HG02623 (cell line): ENCODE measurements around the gene NME7.

ENCODE experiments used
- ATAC-seq: cut with Tn5 transposase; IDR thresholded peaks from one replicate; pipeline ENCODE4 v1.9.1; 2021; ENCODE audit warnings: moderate library complexity; ENCODE audit not compliant: unreplicated experiment

NME7 gene

DNA sequence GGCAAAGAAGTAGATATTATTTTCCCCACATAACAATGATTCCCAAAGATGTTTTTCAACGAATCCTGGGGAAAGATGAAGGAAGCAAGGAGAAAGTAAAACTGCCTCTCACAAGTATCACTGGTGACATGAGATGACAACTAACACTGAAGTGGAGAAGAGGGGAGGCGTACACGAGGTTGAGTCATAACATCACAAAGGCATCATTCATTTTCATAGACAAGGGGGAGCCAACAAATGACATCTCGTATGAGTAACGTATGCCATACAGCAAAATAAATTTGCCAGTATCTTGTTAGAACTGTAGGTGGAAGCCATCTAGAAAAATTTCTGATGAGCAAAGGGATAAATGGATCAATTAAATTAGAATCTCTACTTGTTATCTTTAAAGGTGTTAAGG lies 204.5 kb downstream of the NME7 start:
- no peak for ATAC-seq

- no peak for ATAC-seq
These were observed 206.0 kb downstream of the NME7 start for GRCh38 chr1:169161496-169162194.

DNA sequence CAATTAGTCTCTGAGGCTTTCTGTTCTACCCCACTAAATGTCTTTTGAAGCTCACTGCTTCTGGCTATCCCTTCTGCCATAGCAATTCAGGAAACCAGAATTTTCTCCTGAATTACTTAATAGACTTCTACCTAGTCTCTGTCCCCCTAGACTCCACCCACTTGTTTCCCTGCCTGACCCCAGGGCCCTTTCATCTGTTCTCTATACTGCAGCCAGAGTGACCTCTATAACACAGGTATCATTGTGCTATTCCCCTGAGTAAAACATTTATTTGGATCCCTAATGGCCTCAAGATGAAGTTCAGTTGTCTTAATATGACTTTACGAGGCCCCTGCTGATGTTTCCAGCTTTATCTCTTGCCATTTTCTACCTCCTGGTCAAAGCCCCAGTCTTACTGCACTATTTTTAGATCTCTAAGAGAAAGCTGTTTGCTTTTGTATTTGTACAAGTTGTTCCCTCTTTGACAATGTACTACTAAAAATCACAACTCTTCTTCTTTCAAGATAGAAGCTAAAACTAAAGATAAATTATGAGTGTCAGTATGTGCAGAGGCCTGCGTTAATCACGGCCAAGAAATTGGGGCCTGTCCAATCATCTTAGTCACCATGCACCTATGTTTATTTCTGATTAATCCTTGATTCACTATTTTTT lies 206.6 kb downstream of the NME7 start:
- no peak for ATAC-seq

- no peak for ATAC-seq
These were observed 211.0 kb downstream of the NME7 start for GRCh38 chr1:169156580-169156979.

DNA sequence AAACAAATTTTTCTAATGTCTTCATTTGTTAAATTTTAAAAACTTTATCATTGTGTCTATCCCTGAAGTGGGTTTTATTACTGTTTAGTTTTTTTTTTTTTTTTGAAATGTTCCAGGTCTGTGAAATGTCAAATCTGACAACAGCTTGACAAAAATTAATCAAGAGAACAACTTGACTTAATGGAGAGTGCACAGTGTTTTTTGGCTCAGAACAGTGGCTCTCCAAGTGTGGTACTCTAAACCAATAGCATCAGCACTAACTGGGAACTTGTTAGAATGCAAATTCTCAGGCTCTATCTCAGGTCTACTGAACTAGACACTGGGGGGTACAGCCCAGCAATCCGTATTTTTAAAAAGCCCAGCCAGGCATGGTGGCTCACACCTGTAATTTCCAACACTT lies 211.9 kb downstream of the NME7 start:
- no peak for ATAC-seq

GRCh38 chr1:169151338-169151837 lies 216.2 kb downstream of the NME7 start:
- ATAC-seq, result no peak

- ATAC-seq, result no peak
These were observed 216.8 kb downstream of the NME7 start for GRCh38 chr1:169150641-169151337.

DNA sequence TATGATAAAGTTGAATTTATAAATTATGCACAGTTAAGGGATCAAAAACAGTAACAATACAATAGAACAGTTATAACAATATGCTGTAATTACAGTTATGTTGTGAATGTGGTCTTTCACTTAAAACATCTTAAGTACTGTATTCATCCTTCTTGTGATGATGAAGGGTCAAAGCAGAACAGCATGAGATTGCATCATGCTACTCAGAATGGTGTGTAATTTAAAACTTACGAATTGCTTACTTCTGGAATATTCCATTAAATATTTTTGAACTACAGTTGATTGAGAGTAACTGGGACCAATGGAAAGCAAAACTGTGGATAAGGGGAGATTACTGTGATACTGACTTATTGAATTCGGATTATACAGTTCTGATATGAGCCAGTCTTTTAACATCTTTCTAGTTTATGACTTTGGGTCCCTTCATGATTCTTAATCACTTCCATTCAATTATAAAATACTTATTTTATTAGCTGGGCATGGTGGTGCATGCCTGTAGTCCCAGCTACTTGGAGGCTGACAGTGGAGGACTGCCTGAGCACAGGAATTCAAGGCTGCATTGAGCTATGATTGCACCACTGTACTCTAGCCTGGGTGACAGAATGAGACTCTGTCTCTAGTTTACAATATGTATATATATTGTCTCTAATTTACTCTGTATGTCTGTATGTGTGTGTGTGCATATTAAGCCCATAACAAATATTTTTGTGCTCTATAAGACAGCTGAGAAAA lies 217.9 kb downstream of the NME7 start:
- ATAC-seq, result no peak

- no peak for ATAC-seq
These were observed 218.9 kb downstream of the NME7 start for GRCh38 chr1:169148472-169149252.

DNA sequence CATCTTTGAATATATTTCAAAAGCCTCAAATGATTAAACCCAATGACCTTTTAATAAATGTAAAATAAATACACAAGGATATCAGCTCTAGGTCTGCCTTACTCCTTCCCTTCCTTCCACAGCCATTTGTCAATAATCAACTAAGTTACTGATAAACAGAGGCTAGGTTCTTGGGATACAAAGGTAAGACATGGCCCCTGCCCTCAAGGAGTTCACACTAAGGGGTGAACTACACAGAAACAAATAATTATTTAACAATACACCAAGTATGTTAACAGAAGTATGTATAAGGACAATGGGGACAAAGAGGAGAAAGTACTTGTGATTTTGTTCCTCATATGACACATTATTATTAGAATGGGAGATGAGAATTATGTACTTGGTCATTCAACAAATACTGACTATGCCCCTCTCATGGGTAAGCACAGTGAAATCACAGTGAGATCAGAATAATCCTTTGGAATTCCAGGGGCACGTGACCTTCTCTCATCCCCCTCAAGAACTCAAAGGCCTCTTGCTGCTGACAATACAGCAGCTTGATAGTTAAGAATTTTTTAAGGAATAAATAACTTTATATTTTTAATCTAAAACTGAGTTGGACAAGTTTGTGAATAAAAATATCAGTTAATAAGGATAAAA lies 220.9 kb downstream of the NME7 start:
- ATAC-seq, result no peak

- ATAC-seq, result no peak
These were observed 222.5 kb downstream of the NME7 start for GRCh38 chr1:169144941-169145626.

DNA sequence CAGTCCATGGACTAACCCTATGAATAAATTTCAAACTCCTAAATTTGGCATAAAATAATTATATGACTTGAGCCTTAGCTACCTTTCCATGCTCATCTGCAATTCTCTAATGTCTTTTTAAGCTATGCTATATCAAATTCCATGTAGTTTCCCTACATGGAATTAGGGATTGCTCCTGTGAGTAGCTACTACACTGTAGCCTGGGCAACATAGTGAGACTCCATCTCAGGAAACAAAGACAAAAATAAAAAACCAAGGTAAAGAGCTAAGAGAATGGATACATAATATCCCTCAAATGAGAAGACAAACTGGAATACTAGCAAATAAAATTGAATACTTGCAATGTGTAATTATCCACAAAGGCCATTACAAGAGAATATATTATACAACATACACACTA lies 223.6 kb downstream of the NME7 start:
- no peak for ATAC-seq

- no peak for ATAC-seq
These were observed 224.3 kb downstream of the NME7 start for GRCh38 chr1:169143346-169143745.

DNA sequence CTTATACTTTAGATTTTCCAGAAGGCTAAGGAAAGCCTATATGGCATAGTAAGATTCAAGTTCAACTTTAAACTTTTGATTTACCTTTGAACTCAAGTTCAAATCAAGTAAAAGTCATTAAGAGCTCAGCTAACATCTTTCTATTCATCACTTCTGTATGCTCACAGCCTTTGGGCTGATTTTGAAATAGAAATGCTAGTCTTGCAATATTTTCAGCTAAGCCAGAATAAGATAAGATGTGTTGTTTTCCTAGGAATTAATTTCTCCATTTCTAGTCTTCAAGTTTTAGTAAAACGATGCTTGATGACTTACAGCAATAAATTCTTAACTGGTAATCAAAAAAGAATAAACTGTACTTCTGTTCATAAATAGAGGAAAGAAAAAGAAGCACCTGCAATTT lies 225.5 kb downstream of the NME7 start:
- ATAC-seq, result no peak

DNA sequence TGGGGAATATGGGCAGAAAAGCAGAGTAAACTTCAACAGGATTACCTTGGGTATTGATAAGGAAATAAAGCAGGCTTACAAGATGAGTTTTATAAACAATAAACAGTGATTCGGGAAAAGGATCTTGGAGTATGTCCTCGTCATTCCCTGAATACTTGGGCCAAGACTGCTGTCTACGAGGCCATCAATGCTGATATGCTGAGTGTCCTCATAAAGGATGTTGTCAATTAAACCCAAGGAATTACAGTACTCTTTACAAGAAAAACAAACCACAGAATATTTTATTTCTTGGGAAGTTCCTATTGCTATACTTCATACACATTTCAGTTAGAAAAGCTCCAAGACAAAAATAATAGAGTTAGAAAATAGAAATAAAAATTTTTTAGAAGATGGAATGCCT lies 226.2 kb downstream of the NME7 start:
- ATAC-seq, result no peak

DNA sequence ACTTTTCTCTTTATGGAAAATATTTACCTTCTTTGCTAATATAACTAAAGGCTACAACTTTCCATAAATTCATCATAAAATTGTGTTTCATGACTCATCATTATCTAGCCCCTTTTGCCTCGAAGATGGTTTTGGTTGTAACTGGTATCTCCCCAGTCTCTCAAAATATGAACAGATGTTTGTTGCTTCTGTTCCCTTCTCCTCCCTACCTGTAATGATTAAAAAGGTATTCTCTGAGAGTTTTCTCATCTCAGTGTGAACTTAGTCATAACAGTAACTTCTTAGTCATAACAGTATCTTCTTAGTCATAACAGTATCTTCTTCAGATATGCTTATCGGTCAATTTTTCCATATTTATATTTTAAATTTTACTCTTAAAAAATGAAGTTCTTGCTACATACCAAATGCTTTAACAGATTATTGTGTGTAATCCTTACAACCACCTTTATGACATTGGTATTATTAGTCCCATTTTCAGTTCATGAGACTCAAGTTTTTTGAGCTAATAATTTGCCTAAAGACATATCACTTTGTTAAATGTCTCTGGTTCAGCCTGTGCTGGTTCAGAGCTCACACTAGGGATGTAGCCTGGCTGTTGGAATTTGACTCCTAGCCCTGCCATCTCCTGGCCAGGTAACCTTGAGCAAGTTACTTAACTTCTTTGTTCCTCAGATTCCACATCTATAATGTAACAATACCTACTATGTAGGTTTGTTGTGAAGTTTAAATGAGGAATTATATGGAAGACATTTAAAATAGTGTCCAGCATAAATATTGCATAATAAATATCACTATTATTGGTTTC lies 228.5 kb downstream of the NME7 start:
- ATAC-seq, result peak; percentile 88

DNA sequence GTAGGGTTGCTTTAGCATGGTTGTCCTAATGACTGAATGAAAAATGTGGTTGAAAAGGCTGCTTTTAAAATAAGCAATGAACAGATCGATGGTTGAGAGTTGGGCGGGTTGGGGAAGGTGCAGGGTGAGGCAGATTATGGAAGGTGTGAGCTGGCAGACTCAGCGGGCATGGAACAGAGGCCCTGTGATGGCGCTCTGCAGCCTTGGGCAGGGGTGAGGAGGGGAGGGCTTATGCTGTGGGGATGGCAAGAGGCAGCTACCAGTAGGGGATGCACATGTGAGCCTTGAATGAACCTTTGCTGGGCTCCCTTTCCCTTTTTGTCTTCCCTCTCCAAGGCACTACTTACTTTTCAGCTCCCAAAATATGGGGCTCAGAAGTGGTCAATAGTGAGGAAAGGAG lies 230.2 kb downstream of the NME7 start:
- no peak for ATAC-seq

DNA sequence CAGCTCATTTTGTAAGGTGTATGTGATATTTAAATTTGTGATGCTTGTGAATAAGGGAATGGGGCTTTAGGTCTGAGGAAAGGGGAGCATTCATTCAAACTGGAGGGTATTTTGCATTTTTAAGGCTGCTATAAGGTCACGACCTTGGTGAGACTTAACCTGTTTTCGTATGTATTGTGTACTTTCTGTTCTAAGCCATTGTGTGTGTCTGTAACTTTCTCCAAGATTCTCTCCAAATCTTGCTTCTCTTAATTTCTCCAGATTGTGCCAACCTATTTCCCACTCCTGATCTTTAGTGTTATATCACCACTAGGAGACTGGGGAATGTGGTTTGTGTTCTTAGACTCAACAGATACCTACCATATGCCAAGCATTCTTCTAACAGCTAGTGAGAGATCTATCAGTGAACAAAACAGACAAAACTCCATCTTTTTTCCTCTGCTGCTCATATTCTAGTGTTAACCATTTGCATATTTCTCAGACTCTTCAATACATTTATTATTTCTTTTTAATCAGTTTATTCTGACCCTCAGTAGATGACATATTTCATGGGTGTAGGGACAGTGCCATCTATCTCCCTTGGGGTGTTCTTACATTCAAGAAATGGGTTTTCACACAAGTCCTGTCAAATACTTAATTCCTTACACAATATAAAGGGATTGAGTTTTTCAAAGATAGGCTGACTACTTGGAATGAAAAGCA lies 233.6 kb downstream of the NME7 start:
- no peak for ATAC-seq
